Neutrophil (primary cell): ENCODE results near the gene PRRX2.

ENCODE experiments used
- H3K27ac ChIP-seq: fragments of 200-600 bp; sonication (generic); 2 replicates; pipeline ENCODE4 v1.5.1; 2016; ENCODE audit warnings: mild to moderate bottlenecking, moderate library complexity
- H3K27me3 ChIP-seq: fragments of 200-600 bp; sonication (generic); 2 replicates; pipeline ENCODE4 v1.6.0; 2016; ENCODE audit warnings: mild to moderate bottlenecking
- H3K36me3 ChIP-seq: fragments of 200-600 bp; sonication (generic); 2 replicates; pipeline ENCODE4 v1.5.1; 2017
- H3K4me1 ChIP-seq, 2 experiments: fragments of 200-600 bp in 1 of 2; sonication (generic) in 1 of 2; 1 replicate in 1 of 2; 2 replicates in 1 of 2; pipeline versions ENCODE4 v1.5.1 to v1.6.1; 2013 to 2016; ENCODE audit warnings: low read depth in 1 of 2, low read length in 1 of 2, mild to moderate bottlenecking in 1 of 2, moderate library complexity in 1 of 2; ENCODE audit not compliant: control insufficient read depth in 1 of 2, insufficient read depth in 1 of 2
- H3K4me3 ChIP-seq, 2 experiments: fragments of 200-600 bp in 1 of 2; sonication (generic) in 1 of 2; 1 replicate in 1 of 2; 2 replicates in 1 of 2; pipeline ENCODE4 v1.5.1; 2013 to 2016; ENCODE audit warnings: low read depth in 1 of 2, low read length in 1 of 2, mild to moderate bottlenecking in 1 of 2, moderate library complexity in 1 of 2
- H3K9me3 ChIP-seq: fragments of 200-600 bp; sonication (generic); 2 replicates; pipeline ENCODE4 v1.5.1; 2016
- TF ChIP-seq, protein P1 (sequence below): fragments of 200-600 bp; sonication (generic); IDR thresholded peaks from 2 replicates; pipeline ENCODE4 v1.5.1; 2016; ENCODE audit warnings: antibody characterized with exemption

The PRRX2 gene

DNA sequence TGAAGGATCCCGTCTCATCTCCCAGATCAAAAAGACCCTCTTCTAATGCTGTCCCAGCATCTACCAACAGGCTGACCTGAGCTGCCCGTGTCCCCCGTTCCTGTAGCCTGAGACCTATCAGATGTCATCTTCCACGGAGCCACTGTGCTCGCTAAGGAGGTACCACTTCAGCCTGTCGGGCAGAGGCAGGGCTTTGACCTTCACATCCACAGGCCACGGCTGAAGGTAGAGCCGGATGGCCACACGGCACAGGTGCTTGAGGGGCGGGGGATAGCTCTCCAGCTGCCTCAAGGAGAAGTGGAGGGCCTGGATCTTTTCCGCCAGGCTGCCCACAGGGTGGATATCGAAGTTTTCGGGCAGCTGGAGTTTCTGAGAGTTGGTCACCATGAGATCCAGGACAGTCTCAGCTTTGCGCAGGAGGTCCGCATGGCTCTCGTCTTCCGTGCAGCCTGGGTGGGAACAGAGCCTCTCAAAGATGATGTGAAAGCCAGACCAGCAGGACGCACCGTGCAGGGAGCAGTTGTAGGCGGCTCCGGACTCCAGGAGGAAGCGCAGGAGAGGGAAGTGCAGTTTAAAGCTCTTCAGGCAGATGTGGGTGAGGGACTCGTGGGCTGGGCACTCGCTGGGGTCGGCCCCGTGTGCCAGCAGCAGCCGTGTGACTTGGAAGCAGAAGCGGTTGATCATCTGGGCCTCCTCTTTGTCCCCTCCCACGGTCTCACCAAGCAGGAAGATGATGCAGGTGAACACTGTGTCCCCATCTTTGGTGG lies 27.6 kb upstream of the PRRX2 start:
- Histone ChIP-seq H3K27me3 (no peaks in the 10 kb centered on the region), H3K9me3 (no peaks in the 10 kb centered on the region), H3K4me1 (peaks cover 22 to 26% of the 10 kb centered on the region in 2 experiments), H3K27ac (no peak overlapping the region), H3K36me3 (peaks cover 65% of the 10 kb centered on the region), H3K4me3 (no peak overlapping the region)
- TF ChIP-seq, protein P1, sequence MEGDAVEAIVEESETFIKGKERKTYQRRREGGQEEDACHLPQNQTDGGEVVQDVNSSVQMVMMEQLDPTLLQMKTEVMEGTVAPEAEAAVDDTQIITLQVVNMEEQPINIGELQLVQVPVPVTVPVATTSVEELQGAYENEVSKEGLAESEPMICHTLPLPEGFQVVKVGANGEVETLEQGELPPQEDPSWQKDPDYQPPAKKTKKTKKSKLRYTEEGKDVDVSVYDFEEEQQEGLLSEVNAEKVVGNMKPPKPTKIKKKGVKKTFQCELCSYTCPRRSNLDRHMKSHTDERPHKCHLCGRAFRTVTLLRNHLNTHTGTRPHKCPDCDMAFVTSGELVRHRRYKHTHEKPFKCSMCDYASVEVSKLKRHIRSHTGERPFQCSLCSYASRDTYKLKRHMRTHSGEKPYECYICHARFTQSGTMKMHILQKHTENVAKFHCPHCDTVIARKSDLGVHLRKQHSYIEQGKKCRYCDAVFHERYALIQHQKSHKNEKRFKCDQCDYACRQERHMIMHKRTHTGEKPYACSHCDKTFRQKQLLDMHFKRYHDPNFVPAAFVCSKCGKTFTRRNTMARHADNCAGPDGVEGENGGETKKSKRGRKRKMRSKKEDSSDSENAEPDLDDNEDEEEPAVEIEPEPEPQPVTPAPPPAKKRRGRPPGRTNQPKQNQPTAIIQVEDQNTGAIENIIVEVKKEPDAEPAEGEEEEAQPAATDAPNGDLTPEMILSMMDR = no peak

DNA sequence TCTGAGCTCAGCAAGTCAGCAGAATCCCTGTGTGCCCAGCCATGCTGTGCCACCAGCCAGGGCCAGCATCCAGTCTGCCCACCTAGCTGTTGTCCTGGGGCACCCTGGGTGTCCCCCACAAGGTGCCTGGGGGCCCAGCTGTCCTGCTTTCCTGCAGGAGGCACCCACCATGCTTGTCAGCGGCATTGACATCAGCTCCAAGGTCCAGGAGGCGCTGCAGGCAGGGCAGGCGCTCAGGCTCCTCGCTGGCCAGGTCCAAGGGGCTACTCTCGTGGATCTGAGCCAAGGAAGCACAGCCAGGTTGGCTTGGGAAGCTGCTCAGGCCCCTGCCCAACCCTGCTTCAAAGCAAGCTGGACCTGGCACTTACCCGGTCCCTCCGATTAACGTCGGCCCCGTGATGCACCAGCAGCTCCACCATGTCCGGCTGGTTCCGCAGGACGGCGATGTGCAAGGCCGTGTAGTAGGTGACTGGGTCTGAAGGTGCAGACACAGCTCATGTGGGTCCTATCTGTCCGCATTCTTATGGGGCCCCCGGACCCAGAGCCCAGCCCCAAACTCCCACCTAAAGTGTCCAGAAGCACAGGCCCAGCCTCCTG lies 26.3 kb upstream of the PRRX2 start:
- no peak overlapping the region for H3K4me3 ChIP-seq
- no peaks in the 10 kb centered on the region for H3K9me3 ChIP-seq
- peaks cover 22 to 26% of the 10 kb centered on the region in 2 experiments for H3K4me1 ChIP-seq
- H3K27me3 ChIP-seq = no peaks in the 10 kb centered on the region
- peaks cover 54% of the 10 kb centered on the region for H3K36me3 ChIP-seq
- H3K27ac ChIP-seq = no peak overlapping the region
- TF ChIP-seq, protein P1 = no peak

DNA sequence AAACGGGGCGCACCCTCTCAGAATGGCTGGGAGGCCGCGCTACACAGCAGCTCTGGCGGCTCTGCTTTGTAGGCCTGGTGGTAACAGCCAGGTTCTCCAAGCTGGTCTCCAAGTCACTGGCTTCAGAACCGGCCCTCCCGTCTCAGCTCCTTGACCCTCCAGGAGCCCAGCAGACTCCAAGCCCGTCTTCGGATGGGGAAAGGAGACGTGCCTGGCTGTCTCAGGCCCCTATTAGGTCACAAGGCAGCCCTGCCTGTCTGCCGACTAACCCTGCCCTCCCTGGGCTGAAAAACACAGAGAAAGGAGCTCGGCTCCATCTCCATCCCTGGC lies 25.7 kb upstream of the PRRX2 start:
- H3K27ac ChIP-seq = no peak overlapping the region
- H3K4me3 ChIP-seq = no peak overlapping the region
- H3K36me3 ChIP-seq = peaks cover 48% of the 10 kb centered on the region
- H3K9me3 ChIP-seq = no peaks in the 10 kb centered on the region
- TF ChIP-seq, protein P1 = no peak
- no peaks in the 10 kb centered on the region for H3K27me3 ChIP-seq
- H3K4me1 ChIP-seq = peaks cover 22 to 26% of the 10 kb centered on the region in 2 experiments

DNA sequence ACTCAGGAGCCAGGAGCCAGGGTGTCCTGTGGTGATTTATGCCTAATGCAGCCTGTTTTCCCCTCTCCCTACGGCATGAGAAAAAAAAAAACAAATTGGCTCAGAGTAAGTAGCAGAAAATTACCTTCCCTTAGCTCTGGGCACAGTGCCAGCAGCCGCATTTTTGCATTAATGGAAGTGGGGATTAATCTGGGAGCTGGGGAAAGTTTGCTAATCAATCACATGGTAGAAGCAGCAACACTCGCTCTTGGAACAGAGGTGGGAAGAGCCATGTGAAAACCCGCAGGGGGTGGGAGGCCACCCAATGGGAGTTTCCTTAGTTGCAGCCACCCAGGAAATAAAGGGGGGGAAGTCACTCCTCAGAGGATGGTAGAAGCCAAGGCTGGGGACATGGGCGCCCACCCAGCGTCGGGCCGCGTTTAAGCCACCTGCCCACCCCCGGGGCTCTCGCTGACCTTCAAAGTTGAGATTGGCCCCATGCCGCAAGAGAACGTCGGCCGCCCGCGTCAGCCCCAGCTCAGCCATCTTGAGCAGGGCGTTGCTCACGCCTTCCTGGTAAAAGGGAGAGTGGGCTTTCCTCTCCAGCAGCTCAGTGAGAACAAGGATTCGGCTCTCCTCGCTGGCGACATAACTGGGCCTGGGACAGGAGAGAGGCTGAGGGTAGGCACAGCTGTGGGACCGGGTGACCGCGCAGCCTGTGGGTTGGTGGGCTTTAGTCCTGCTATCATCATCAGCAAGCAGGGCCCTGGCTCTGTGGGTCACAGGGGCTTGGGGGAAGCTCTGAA lies 25.2 kb upstream of the PRRX2 start:
- peaks cover 43% of the 10 kb centered on the region for H3K36me3 ChIP-seq
- no peaks in the 10 kb centered on the region for H3K9me3 ChIP-seq
- peaks cover 22 to 26% of the 10 kb centered on the region in 2 experiments for H3K4me1 ChIP-seq
- H3K27me3 ChIP-seq = no peaks in the 10 kb centered on the region
- peak overlapping the region in 1 of 2 experiments; percentile 76 for H3K4me3 ChIP-seq
- TF ChIP-seq, protein P1 = no peak
- H3K27ac ChIP-seq = no peak overlapping the region

DNA sequence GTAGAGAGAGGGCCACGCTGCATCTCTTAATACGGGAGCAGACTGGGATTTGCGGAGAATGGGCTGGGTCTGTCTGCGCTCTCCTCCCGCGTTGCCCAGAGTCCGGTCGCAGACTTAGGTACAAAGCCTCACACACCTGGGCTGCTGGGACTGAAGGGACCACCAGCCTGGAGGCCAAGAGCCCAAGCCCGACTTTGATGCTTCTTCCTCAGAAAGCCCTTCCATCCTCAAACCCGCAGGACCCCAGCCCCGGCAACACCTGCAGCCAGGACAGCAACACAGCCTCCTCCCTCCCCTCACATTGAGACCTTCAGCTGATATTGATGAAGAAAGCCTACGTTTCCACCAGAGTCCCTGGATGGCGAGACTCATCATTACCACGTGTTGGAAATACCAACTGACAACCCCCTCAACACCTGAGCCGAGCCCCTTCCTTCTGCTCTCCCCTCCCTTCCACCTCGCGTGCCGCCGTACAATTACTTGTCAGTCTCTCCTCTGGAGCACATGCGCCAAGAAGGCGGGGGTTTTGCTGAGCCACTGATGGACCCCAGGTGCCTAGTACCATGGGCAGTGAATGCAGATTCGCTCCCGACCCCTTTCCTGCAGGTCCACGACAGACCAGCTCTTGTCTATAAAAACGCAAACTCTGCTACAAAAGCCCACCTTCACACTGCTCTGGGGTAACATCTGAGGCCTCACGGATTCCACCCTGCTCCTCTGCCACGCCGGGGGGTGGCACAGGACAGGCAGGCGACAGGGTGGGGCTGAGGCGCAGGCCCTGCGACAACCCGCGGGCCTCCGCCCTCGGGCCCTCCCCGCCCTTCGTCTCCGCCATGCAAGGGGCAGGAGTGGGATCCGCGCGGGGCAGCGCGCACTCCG lies 24.3 kb upstream of the PRRX2 start:
- TF ChIP-seq, protein P1 = no peak
- peaks cover 22 to 26% of the 10 kb centered on the region in 2 experiments for H3K4me1 ChIP-seq
- no peaks in the 10 kb centered on the region for H3K27me3 ChIP-seq
- peaks cover 34% of the 10 kb centered on the region for H3K36me3 ChIP-seq
- H3K27ac ChIP-seq = peak overlapping the region; percentile 86
- peak overlapping the region; percentile 76 to 83 for H3K4me3 ChIP-seq
- H3K9me3 ChIP-seq = no peaks in the 10 kb centered on the region
